UCSD-AML1 (cell line): ENCODE data around the gene DRGX.

Experiments
- DNase-seq: peaks from one replicate; lab custom pipeline; 2025; ENCODE audit not compliant: unreplicated experiment; lab: John Stamatoyannopoulos, UW

DRGX gene

DNA sequence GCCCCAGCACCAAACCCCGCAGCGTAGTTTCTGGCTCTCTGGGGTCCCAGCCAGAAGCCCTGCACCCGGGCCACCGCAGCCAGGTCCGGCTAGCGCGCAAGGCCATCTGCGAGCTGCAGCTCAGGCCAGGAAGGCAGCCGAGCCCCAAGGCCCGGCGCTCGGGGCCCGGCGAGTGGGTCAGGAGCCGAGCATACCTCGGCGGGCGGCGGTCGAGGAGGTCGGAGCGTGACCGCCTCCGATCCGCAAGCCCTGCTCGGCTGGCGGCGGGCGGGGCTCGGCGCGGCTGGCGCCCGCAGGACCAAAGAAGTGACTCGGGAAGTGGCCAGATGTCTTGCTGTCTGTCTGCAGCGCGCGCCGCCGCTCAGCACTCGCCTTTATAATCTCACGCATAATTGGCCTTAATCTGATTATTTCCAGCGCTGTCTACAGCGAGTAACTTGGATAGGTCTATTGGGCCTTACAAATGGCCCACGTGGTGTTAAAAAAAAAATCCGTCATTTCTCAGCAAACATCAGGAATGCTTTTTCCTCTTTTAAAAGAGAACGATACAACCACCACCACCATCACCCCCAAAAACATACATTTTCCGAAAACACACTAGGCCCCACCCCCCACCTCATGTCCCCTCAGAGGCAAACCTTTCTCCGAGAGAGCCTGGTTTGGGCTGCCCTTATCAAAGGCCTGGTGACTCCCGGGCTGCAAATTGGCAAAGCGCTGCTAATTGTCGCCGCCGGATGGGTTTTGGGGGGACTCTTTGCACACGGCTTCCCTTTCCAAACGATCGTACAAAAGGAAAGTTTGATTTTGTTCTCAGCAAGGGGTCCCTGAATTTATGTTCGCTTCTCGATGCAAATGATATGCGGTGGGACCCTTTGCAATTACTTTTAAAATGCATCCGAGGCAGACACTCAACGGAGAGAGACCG lies at the start of gene DRGX:
DRGX (minus strand) TSS at position 349 of the 925 bp plus-strand sequence. CDS start 649 bp downstream, outside the sequence.
- DNase-seq = no peak

DNA sequence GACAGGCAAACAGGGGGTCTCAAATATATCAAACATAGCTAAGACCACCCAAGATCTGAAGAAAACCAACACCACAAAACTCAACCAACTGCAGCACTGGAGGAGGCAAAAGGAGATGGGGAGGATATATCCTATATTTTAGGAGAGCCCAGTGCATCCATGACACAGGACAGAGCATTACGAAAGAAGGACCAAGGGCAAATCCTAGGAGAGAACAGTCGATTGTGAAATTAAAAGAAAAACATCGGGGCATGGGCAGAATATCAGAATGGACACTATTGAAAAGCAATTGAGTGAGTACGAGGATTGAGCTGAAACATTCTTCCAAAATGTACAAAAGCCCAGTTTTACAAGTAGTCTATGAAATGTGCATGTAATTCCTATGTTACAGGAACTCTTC lies 48.5 kb upstream of the DRGX start:
- DNase-seq = no peak

DNA sequence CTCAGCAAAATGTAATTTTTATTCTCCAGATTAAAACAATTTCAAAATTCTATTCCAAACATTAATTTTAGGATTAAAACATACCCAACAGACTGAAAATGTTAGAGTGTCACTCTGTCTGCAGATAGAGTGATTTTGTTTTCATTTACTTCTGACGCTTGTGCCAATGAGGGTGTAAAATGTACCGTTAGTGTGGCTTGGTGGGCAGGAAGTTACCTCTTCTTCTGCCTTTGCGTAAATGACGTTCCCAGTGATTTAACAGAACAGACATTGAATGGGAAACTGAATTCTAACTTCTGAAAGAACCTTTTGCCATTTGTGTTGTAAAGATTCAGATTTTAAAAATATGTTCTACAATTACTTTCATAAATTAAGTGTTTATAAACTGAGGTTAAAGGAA lies 47.0 kb upstream of the DRGX start:
- DNase-seq = no peak

DNA sequence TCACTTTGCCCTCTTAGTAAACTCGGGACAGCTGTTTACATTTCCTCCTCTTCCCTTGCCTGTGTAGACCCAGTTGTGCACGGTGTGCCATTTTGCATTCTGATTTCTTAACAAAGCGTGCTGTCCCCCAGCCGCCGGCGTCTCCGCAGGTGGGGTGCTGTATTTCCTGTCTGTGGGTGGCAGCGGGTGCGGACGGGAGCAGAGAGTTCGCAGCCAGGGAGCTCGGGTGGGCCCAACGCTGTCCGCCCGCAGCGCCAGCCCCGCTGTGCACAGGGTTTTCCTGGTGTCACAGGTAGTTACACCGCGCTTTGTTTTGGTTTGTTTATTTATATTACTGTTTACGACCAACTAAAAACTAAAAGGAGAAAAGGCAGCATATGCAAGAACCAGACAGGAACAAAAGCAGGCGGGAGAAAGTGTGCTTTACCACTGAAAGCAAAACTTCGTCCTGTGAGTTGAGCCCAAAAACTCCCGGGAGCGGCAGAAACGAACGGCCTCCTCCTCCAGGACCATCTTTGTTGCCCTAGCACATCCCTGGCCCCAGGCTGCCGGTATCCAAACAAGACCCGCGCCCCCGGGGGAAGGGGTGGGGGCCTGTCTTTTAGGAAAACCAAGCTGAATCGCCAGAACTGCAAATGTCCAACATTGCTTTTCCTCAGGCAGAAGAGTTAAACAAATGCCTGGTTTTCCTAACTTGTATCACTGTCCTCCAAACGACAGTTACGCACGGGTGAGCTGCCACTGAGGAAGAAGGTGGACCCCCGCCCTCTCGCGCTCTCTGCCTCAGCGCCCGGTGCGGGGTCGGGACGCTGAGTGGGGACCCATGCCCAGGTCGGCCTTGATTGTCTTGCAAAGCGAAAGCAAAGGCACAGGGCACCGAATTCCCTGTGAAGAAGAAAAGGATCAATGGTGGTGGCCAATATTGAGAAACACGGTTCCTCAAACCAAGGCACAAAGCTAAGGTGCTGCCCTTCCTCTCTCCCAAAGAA lies 45.9 kb upstream of the DRGX start:
- no peak for DNase-seq

DNA sequence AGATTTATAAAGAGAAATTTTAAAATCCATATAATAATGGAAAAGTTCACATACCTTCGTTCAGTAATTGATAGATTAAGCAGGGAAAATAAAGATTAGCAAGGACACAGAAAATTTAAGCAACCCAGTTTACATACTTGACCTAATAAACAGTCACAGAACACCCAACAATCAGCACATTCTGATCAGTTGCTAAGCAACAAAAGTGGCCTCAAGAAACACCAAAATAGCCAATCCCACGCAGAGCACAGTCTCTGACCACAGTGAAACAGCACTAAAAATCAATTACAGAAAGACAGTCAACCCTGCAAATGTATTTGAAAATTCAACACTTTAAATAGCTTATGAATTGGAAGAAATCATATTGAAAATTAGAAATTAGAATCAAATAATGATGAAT lies 39.3 kb upstream of the DRGX start:
- no peak for DNase-seq

DNA sequence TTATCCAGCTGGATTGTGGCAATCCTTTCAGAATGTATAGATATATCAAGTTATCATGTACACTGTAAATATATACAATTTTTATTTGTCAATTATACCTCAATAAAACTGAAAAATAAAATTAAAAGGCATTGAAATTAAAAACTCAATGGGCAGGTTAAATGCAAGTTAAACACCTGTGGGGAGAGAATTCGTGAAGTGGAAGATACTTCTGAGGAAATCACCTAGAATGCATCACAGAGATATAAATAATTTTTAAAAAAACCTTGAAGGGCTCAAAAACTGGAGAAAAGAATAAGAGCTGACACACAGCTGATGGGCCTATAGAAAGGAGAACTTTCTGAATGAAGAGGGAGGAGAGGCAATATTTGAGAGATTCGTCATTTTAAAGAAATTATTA lies 37.2 kb upstream of the DRGX start:
- DNase-seq = no peak

DNA sequence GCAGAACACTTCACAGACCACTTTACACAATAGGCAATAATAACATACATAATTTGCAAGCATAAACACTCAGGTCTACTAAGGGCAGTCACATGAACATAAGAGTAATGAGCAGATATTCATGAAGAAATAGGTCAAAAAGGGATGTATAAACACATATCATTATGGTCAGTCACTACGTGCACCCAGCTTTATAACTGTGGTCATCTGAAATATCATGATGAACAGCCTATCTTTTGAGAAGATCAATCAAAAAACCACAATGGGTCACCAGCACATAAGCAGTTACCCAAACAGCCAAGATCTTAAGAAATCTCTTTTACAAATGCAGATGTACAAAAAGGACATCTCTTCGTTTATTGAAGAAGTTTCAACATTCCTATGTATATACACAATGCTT lies 35.5 kb upstream of the DRGX start:
- no peak for DNase-seq

DNA sequence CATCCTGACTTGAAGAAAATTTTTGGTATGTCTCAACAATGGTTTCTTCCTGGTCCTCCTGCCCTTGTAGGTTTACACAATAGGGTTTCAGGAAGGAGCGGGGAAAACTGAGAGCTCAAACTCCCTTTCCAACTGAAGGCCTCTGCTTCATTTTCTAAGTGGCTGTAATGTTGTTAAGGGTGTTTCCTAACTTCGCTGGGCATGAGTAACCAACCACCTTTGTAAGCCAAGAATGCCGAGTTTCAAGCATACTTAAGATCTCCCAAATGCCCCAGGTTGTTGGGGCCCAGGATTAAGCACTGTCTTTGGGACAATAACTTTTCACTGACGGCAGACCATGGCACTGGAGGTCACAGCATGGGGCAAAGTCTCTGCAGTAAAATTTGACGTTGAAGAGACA lies 33.6 kb upstream of the DRGX start:
- no peak for DNase-seq

DNA sequence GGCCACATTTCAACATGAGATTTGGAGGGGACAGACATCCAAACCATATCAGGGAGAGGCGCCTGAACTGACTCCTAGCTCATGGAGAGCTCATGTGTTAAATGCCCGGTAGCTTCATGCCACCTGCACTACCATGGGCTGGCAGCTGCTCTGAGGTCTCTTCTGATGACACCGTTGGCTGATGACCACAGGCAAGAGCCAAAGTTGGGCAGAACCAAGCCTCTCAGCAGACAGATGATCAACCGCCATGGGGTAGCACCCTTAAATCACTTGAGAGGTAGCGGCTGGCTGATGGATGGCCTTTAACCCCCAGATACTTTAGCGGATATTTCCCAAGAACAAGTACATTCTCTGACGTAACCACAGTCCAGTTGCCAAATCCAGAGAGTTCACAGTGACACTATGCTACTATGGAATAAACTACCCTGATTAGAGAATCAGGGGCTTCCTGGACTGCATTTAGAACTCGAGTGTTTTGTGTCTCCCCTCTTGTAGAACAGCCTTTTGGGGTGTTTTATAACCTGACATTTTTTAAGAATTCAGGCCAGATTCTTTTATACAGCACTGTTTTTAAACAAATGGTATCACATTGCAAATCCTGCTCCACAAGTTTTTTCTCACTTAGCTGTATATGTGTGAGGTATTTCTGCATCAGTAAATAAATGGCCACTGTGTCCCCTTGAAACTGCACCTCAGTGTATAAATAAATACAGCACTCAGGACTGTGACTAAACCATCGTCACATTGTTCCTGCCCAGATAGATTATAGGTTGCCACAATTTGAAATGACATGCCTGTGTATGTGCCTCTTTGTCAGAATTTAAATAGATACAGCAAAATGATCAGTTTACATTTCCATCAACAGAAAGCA lies 30.8 kb upstream of the DRGX start:
- DNase-seq = no peak

DNA sequence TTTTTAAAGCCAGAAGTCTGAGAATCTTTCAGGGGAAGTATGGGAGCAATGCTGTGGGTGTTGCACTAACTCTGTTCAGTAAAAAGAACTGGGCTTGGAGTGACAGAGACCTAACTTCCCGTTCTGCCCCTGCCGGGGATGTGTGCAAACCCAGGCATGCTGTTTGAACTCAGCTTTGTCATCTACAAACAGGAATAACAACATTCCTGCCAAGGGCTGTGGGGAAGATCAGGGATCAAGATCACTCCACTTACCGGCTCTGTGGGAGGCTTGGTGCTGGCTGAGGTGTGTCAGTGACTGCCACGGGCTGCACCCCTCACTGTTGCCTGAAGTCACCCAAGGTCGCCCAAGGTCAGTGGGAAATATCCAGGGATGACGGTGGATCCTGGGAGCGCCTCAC lies 23.1 kb upstream of the DRGX start:
- no peak for DNase-seq

DNA sequence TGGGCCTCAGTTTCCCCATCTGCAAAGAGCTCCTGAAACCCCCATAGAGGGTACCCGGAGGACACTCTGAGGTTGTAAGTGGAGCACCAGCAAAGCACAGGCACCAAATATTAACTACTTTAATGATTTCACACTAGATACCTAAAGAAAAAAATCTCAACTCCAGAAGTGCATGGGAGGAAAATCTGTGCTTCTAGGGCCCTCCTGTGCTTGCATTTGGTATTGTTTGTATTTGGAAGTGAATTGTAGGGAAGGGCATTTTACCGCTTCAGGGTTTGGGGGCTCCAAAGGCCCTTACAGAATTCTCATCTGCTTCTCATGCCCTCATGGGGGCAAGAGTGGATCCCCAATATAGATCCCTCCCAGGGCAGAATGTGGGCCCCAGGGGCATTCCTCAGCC lies 22.4 kb upstream of the DRGX start:
- DNase-seq = no peak

DNA sequence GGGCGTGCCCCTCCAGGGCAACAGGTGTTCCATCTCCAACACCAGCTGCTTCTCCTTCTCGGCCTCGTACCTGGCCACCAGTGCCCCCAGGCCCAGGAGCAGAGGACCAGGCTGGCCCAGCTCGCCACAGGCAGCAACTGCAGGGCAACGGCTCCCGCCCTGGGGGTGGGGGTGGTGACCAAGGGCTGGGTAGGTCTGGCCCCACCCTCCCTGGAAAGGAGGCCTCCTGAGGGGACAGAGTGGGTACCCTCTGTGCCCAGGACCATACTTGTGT lies 22.1 kb upstream of the DRGX start:
- no peak for DNase-seq

DNA sequence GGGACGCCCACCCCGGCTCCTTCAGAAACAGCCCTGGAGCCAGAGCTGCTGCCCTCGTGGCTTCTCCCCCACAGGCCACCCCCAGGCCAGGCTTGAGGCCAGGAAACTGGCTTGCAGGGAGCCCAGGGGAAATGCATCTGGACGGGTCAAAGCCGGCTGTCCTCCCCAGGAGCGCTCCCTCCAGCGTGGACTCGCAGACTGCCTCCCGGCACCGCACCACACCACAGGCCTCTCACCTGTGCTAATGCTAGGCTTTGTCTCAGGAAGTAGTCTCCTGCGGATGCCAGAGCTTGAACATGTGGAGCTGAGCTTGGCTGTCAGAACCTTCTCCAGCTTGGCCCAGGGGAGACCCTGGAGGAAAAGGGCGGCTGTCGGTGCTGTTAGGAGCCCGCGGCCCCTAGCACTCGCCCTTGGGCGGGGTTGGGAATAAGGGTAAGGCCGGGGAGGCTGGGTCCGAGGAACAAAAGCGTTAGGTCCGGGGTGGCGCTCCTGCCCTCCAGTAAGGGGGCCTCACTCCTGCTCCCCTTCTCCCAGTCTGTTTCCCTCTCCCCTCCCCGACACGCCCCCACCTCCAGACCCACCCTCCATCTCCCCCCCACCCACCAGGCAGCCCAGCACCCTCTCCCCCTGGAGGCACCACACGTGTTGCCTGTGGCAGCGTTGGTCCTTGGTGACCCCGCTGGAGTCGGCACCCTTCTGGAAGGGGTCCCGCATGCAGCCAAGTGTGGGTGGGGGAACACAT lies 21.6 kb upstream of the DRGX start:
- no peak for DNase-seq

DNA sequence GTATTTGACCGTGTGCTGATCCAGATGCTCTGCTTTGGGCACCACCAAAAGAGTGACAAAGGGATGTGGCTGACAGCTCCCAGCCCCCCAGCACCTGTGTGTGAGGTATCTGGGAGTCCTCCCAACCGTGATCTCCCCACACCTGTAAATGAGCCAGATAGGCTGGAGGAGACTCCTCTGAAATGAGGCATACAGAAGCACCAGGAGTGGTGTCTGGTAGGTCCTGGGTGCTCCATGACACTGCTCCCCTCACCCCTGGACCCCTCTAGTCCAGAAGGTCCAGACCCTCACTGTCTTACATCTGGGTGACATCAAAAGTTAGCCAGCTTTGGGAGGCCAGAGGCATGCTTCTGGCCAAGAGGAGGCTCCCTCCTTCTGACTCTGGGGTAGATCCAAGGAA lies 20.0 kb upstream of the DRGX start:
- DNase-seq = no peak

DNA sequence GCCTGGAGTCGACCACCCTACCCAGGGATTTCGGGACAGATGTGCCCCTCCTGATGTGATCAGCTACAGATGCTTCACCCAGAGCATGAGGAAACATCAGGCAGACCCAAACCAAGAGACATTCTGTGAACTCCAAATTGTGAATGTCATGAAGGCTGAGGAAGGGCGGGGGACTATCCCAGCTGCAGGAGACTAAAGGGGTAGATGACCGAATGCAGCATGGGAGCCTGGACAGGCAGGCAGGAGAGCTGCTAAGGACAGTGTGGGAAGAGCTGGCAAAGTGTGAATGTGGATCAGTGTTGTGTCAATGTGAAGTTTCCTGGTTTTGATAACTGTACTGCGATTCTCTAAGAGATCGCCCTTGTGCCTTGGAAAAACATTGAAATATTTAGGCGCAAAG lies 19.2 kb upstream of the DRGX start:
- DNase-seq = no peak

DNA sequence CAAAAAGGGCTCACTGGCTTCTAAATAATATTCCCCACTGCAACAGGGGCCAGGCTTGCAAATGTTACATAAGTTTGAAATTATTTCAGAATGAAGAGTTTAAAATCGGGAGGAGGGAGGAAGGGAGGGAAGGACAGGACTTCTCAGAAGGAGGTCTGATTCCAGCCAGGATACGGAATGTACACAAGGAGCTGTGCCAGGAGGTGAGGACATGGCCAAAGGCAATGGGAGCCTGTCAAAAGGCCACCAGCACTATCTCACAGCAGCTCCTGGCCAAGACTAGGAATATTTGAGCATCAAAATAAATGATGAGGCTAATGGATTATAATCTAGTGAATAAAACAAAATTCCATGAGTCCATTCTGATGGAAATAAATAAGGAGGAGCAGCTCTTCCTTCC lies 18.6 kb upstream of the DRGX start:
- no peak for DNase-seq

DNA sequence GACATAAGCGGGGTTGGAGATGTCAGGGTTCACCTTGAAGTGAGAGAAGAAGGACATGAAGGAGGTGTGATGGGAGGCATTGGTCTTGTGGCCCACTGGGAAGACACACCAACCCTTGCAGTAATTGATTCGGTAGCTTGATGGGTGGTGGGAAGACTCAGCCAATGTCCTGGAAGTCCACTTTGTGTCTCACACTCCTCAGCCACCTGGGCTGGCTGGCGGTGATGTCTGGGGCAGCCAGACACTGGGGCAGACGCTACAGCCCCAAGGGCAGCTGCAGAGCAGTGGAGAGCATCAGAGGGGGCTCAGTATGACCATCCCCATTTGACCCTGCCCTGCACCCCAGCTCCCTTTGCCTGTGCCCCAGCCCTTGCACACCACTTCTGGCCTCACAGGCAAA lies 16.7 kb upstream of the DRGX start:
- DNase-seq = no peak

DNA sequence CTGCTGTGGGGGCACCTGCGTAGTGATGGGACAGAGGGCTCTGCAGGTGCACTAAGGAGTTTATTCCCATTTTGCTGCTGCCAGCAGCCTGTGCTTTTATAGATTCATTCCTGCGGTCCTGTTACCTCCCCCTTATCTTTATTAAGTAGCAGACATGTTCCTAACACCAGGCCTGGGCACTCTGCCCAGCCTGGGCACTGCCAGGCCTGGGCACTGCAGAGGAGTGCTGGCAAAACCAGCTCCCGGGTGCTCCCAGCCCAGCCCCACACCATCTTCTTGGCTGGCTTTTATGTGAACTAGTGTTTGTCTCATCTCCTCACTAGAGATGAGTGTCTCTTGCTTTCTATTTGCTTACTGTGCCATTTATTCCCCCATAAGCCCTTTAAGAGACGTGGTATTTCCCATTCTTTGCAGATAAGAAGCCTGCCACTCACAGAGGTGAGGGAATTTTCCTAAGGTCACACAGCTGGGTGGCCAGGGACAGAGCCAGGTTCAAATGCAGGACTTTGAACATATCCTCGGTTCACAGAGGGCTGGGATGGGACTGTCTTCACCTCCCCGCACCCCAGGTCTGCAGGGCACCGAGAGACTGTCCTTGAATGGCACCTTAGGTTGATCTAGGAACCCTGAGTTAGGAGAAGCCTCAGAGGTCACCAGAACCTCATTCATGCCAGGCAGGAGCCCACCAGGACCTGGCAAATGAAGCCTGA lies 14.6 kb upstream of the DRGX start:
- no peak for DNase-seq

DNA sequence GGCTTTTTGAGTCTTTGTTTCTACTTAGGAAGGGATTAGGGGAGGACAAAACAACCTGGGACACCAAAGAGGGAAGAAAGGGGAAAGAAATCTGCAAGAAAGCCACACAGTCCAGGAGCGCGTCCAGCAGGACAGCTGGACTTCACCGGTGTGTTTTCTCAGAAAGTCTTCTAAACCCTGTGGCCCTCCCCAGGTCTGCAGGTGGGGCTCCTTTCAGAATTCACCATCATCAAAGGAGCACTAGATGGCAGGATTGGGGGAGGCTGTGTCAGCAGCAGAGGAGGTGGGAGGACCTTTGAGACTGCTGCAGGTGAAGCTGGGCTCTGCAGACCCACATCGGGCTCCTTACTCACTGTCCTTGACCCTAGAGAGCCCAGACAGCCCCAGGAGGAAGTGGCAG lies 13.9 kb upstream of the DRGX start:
- DNase-seq = no peak
